Activated CD4-positive, alpha-beta T cell treated with anti-CD3 and anti-CD28 coated beads, Interleukin-2, Interleukin-4, amounts not matched to agents 100 ng/mL and 50 ng/mL, durations not matched to agents 16 hours and 8 hours (primary cell): ENCODE data around the gene DEPDC5.

Experiments used
- DNase-seq: peaks from one replicate; pipeline ENCODE4 v3.0.0-alpha.2; 2020; ENCODE audit warnings: low spot score

The DEPDC5 gene

DNA sequence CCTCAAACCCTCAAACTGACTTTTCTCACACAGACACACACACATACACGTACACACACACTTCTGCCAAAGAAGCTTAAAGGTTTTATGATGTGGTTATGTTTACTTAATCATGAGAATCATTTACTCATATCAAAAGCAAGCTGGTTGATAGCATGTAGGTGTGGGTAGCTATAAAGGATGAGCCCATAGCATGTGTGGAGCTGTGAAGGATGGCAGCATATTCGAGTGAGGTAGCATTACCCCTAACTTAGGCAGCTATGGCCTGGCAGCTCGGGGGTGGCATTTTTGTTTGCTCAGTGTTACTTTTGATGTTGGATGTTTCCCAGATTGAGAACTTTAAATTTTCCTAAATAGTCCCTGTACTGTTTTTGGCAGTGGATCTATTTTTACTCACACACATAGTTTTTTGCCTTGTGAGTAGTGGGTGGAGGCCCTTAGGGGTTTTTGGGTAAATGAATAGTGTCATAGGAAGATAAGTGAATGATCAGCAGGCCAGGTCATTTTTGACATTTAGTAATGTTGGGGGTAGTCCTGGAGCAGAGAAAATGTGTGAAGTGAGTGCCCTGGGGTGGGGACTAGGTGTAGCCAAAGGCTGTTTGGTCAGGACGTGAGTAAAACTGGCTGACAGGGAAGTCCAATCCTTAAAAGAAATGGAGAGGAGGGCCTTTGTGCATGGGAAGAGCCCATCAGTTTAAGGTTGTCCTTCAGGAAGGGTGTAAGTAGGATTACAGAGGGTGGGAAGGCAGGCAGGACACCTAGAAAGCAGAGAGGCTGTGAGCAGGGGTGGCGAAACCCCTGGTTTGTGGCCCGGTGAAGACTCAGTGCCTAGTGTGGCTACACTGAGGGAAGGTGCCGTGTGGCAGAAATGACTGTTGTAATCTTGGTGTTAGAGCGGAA, 197.6 kb downstream of the DEPDC5 start:
- DNase-seq: peak; percentile 37

DNA sequence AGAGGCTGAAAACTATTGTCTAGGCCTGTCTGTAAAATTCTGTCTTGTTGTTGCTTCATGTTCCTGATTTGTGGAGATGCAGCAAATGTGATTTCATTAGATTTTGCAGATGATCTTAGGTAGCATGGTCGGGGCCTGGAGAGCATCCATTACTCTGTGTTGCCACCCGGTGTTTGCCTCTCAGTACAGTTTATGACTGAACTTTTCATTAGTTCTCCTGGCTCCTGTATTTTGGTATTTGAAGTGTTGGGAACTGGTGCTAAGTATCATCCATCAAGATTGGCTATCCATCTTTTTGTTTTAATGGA, 198.2 kb downstream of the DEPDC5 start:
- no peak for DNase-seq

DNA sequence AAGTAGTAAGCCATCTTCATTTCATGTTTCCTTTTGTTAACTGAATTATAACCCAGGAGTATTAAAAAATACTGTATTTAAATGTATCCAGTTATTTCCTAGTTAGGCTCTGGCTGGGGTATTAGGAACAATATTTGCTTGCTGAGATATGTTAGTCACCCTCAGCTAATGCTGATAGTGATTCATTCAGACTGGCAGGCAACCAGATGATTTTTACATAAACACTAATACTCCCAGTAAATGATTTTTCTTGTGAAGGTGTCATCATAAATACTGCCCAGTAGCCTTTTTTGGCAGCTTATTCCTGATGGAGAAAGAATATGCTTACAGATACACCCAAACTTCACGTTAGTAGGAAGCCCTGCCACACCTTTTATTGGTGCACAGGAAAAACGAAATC, 198.7 kb downstream of the DEPDC5 start:
- no peak for DNase-seq

DNA sequence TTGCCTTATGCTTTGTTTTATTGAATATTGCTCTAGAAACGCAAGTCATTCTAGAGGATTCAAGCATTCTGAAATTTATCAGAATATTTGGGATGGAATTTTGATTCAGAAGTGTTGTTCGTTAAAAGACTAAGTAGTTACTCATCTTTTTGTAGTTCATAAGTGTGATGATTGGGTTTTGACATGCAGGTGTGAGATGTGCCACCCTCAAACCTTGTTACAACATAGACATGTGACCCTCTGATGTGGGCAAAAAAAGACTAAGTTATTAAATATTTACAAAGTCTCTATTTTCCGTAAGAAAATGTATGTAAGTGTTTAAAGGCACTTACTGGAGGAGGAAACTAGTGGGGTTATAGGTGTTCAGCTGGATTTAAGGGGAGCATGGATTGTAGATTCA, 199.4 kb downstream of the DEPDC5 start:
- DNase-seq: no peak

DNA sequence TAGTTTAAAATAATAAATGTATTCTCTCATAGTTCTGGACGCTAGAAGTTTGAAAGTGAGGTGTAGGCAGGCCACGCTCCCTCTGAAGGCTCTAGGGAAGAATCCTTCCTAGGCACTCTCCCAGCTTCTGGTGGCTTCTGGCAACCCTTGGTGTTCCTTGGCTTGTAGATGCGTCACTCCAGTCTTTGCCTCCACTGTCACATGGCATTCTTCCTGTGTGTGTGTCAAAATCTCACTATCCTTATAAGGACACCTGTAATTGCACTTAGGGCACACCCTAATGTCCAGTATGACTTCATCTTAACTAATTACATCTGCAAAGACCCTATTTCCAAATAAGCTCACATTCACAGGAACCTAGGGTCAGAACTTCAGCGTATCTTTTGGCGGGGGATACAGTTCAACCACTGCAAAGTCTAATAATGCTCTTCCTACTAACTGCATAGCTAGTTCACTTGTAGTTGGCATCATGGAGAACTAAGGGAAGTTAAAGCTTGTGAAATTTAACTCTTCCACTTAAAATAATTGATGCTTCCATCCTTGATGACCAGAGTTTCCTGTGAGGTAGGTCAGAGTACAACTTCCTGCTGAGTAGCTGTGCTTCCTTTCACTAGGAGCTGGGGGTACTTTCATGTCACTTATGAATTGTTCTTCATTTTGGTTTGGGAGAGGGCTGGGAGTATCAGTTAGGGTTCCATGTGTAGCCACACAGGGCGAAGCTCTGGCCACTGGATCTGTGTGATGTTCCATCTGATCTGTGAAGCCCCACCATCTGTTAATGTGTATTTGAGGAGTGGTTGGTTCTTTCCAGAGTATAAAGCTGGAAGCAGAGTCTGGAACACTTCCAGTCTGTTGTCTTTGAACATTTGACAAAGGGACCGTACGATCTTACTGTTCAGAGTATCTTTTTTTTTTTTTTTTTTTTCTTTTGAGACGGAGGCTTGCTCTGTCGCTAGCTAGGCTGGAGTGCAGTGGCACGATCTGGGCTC, 201.0 kb downstream of the DEPDC5 start:
- DNase-seq: no peak

DNA sequence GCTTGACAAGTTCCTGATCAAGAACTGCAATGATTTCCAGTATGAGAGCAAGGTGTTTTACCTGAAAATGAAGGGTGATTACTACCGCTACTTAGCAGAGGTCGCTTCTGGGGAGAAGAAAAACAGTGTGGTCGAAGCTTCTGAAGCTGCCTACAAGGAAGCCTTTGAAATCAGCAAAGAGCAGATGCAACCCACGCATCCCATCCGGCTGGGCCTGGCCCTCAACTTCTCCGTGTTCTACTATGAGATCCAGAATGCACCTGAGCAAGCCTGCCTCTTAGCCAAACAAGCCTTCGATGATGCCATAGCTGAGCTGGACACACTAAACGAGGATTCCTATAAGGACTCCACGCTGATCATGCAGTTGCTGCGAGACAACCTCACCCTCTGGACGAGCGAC, 202.5 kb downstream of the DEPDC5 start:
- no peak for DNase-seq
